Calu3 (cell line): Measurements from ENCODE around the gene GFRAL. TPM values are rescaled to one million over a fixed set of nuclear protein-coding genes. Genes with fewer than 3 reads are reported as not detected.

Source experiments
- BruUV-seq: library from RNA; stranded (reverse); fragments of 400-500 nt; replicated peaks from 2 replicates; lab custom pipeline; 2021; lab: Mats Ljungman, UMichigan
- CTCF ChIA-PET: fragments of 300-600 bp; sonication (Branson Sonifier 250); formaldehyde crosslinking; loops from one replicate; lab custom pipeline; 2022; ENCODE audit warnings: antibody characterized with exemption; lab: Charles Lee
- DNase-seq: peaks from one replicate; pipeline ENCODE4 v3.0.0; 2022
- H3K27ac Mint-ChIP-seq: one replicate; pipeline ENCODE4 v1.8.0; 2022; ENCODE audit warnings: mixed read lengths; ENCODE audit not compliant: unreplicated experiment
- H3K27me3 Mint-ChIP-seq: one replicate; pipeline ENCODE4 v1.8.0; 2022; ENCODE audit warnings: mixed read lengths; ENCODE audit not compliant: unreplicated experiment
- H3K36me3 Mint-ChIP-seq: one replicate; pipeline ENCODE4 v1.8.0; 2022; ENCODE audit warnings: mild to moderate bottlenecking, moderate library complexity, mixed read lengths; ENCODE audit not compliant: insufficient read depth, unreplicated experiment
- H3K4me1 Mint-ChIP-seq: one replicate; pipeline ENCODE4 v1.8.0; 2022; ENCODE audit warnings: mild to moderate bottlenecking, low read depth, mixed read lengths; ENCODE audit not compliant: unreplicated experiment
- H3K4me3 Mint-ChIP-seq: one replicate; pipeline ENCODE4 v1.8.0; 2022; ENCODE audit warnings: mild to moderate bottlenecking, low read depth, moderate library complexity, mixed read lengths; ENCODE audit not compliant: unreplicated experiment
- H3K9me3 Mint-ChIP-seq: one replicate; pipeline ENCODE4 v1.8.0; 2022; ENCODE audit warnings: low read depth, mixed read lengths; ENCODE audit not compliant: unreplicated experiment
- intact Hi-C: fragments of 100-400 bp; cut with micrococcal nuclease; formaldehyde crosslinking; loops from one replicate; pipeline ENCODE4 v1.10.0; 2022; ENCODE audit not compliant: unreplicated experiment
- total RNA-seq: library from RNA; stranded (reverse); gene quantifications from 2 replicates; pipeline ENCODE4 v1.2.3, GENCODE V29; 2022
- TF ChIP-seq, protein P1 (sequence below): fragments of 200-600 bp; IDR thresholded peaks from one replicate; pipeline ENCODE4 v1.8.0; 2022; ENCODE audit warnings: antibody characterized with exemption; ENCODE audit not compliant: unreplicated experiment

The GFRAL gene
- total RNA-seq, 1 experiment from 2014 or later = not detected

DNA sequence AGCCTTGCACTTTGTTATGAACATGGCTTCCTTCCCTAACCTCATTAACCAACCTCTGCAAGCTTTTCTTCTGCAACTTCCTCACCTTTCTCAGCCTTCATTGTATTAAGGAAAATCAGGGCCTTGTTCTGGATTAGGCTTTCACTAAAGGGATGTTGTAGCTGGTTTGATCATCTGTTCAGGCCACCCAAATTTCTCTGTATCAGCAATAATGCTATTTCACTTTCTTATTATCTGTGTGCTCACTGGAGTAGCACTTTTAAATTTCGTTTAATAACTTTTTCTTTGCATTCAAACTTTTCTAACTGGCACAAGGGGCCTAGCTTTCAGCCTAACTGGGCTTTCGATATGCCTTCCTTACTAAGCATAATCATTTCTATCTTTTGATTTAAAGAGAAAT is 96.7 kb downstream of the GFRAL start:
- TF ChIP-seq, protein P1, sequence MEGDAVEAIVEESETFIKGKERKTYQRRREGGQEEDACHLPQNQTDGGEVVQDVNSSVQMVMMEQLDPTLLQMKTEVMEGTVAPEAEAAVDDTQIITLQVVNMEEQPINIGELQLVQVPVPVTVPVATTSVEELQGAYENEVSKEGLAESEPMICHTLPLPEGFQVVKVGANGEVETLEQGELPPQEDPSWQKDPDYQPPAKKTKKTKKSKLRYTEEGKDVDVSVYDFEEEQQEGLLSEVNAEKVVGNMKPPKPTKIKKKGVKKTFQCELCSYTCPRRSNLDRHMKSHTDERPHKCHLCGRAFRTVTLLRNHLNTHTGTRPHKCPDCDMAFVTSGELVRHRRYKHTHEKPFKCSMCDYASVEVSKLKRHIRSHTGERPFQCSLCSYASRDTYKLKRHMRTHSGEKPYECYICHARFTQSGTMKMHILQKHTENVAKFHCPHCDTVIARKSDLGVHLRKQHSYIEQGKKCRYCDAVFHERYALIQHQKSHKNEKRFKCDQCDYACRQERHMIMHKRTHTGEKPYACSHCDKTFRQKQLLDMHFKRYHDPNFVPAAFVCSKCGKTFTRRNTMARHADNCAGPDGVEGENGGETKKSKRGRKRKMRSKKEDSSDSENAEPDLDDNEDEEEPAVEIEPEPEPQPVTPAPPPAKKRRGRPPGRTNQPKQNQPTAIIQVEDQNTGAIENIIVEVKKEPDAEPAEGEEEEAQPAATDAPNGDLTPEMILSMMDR = no peak
- H3K4me1 Mint-ChIP-seq = no peaks in the 10 kb centered on the region
- no peak overlapping the region for H3K27ac Mint-ChIP-seq
- CTCF ChIA-PET = no interaction called here
- intact Hi-C loops = no loop called here
- no peaks in the 10 kb centered on the region for H3K36me3 Mint-ChIP-seq
- BruUV-seq = no TSS peak
- no peak overlapping the region for H3K4me3 Mint-ChIP-seq
- DNase-seq = no peak
- H3K27me3 Mint-ChIP-seq = no peaks in the 10 kb centered on the region
- no peaks in the 10 kb centered on the region for H3K9me3 Mint-ChIP-seq

DNA sequence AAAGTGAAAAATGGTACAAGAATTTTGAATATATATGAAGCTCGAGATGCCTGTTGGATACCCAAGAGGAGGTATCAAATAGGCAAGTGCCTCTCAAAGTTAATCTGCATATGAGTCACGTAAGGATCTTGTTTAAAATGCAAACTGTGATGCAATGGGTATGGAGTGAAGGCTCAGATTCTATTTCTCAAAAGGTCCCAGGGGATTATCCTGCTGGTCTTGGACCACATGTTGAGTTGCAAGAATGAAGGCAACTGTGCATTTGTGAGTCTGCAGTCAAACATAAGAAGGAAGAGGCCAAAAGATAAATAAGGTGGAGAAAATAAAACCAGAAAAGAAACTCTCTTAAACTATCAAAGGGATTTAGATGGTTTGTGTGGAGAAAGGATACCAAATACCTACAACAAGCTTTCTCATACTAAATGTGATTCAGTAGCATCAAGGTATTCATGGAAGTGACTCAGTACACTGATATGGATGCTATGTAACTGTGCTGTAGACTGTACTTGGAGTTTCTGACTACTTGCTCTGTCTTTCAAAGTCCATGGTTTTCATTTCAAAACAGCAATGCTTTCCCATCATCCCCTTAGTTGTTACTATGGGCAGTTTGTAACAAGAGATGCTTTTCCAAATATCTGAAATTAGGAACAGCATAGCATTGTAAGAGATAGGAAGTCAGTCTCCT is 106.3 kb downstream of the GFRAL start:
- TF ChIP-seq, protein P1 = no peak
- H3K27ac Mint-ChIP-seq = no peak overlapping the region
- peaks cover 8% of the 10 kb centered on the region for H3K4me1 Mint-ChIP-seq
- H3K9me3 Mint-ChIP-seq = no peaks in the 10 kb centered on the region
- BruUV-seq = no TSS peak
- H3K36me3 Mint-ChIP-seq = no peaks in the 10 kb centered on the region
- no peaks in the 10 kb centered on the region for H3K27me3 Mint-ChIP-seq
- intact Hi-C loops = no loop called here
- no peak for DNase-seq
- CTCF ChIA-PET = interaction anchor here (0.6 kb wide), 2 partner anchors 11 to 24 kb away, joined by 4 to 12 read pairs; no protein-coding TSS in a partner anchor
- H3K4me3 Mint-ChIP-seq = no peak overlapping the region

DNA sequence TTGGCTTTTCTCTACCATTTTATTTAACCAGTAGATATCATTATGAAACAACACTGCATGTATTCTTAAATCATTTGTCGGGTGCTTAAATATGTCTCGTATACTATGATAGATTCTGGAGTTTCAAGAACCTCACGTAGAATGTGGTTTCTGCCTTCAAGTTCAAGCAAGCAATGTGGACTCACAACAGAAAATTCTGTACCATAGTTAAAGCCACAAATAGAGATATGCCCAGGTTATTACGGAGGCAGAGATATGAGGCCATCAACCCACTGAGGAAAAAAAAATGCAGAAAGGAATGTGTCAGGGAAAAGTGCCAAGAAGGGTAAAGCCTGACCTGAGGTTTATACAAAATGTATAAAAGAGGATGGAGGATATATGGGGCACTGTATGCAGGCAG is 109.9 kb downstream of the GFRAL start:
- intact Hi-C loops = no loop called here
- no peak for DNase-seq
- Mint-ChIP-seq H3K27me3 (peaks cover 8% of the 10 kb centered on the region), H3K9me3 (no peaks in the 10 kb centered on the region), H3K4me3 (no peak overlapping the region), H3K36me3 (no peaks in the 10 kb centered on the region), H3K27ac (no peak overlapping the region), H3K4me1 (peaks cover 8% of the 10 kb centered on the region)
- no TSS peak for BruUV-seq
- TF ChIP-seq, protein P1 = no peak
- CTCF ChIA-PET = no interaction called here

DNA sequence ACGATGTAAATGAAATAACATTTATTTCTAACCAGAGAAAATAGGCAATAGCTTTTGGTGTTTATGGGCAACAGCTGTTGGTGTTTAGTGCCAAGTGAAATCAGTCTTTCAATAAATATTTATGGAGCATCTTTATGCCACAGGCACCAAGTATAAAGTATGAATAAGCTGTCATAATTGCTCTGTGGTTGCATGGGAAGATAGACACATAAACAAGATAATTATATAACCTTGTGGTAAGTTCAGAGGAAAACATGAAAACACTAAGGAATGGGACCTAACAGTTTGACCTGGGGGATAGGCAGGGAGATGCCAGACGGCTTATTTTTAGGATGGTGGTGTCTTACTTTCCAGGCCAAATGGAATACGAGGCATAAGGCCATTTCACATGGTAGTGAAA is 110.9 kb downstream of the GFRAL start:
- intact Hi-C loops = no loop called here
- Mint-ChIP-seq H3K4me3 (no peak overlapping the region), H3K27ac (no peak overlapping the region), H3K9me3 (no peaks in the 10 kb centered on the region), H3K27me3 (peaks cover 8% of the 10 kb centered on the region), H3K36me3 (no peaks in the 10 kb centered on the region), H3K4me1 (peaks cover 5% of the 10 kb centered on the region)
- TF ChIP-seq, protein P1 = no peak
- CTCF ChIA-PET = no interaction called here
- no peak for DNase-seq
- BruUV-seq = no TSS peak
